Neural progenitor cell (in vitro differentiated cells): ENCODE results near the gene TMEM45B. TPM values are rescaled to one million over a fixed set of nuclear protein-coding genes. Genes with fewer than 3 reads are reported as not detected.
A peak's percentile ranks its signal among the peaks of the same experiment; 100 is the strongest.

Source experiments
- DNase-seq: peaks from one replicate; pipeline ENCODE4 v3.0.0-alpha.2; 2016; ENCODE audit warnings: low spot score
- H2AFZ ChIP-seq: fragments of 200-600 bp; sonication (generic); replicated peaks from 2 replicates; pipeline ENCODE4 v1.6.1; 2016; ENCODE audit warnings: antibody characterized with exemption
- H3F3A ChIP-seq: fragments of 200-600 bp; sonication (generic); 2 replicates; pipeline ENCODE4 v1.6.1; 2016; ENCODE audit warnings: antibody characterized with exemption, low read depth
- H3K27ac ChIP-seq: fragments of 200-600 bp; sonication (generic); 2 replicates; pipeline ENCODE4 v1.5.1; 2016; ENCODE audit warnings: mild to moderate bottlenecking
- H3K27me3 ChIP-seq: fragments of 200-600 bp; sonication (generic); 2 replicates; pipeline ENCODE4 v1.6.1; 2016; ENCODE audit warnings: mild to moderate bottlenecking, moderate library complexity
- H3K36me3 ChIP-seq: fragments of 200-600 bp; sonication (generic); 2 replicates; pipeline ENCODE4 v1.5.1; 2016
- H3K4me1 ChIP-seq: fragments of 200-600 bp; sonication (generic); 2 replicates; pipeline ENCODE4 v1.6.1; 2016; ENCODE audit warnings: mixed run types
- H3K4me2 ChIP-seq: fragments of 200-600 bp; sonication (generic); 2 replicates; pipeline ENCODE4 v1.6.1; 2016
- H3K4me3 ChIP-seq: fragments of 200-600 bp; sonication (generic); 2 replicates; pipeline ENCODE4 v1.5.1; 2016
- H3K79me2 ChIP-seq: fragments of 200-600 bp; sonication (generic); 2 replicates; pipeline ENCODE4 v1.6.1; 2016; ENCODE audit warnings: low read depth
- H3K9ac ChIP-seq: fragments of 200-600 bp; sonication (generic); 2 replicates; pipeline ENCODE4 v1.6.1; 2016
- H3K9me3 ChIP-seq: fragments of 200-600 bp; sonication (generic); 2 replicates; pipeline ENCODE4 v1.5.1; 2016; ENCODE audit warnings: low read depth
- H4K20me1 ChIP-seq: fragments of 200-600 bp; sonication (generic); 2 replicates; pipeline ENCODE4 v1.6.1; 2016; ENCODE audit warnings: low read depth
- H3K27ac Mint-ChIP-seq: 3 replicates; pipeline ENCODE4 v1.8.0; 2021; ENCODE audit warnings: mixed read lengths
- H3K27me3 Mint-ChIP-seq: 2 replicates; pipeline ENCODE4 v1.8.0; 2022; ENCODE audit warnings: low read depth, mild to moderate bottlenecking, inconsistent platforms, moderate library complexity, mixed read lengths; ENCODE audit not compliant: insufficient read depth
- H3K36me3 Mint-ChIP-seq: 3 replicates; pipeline ENCODE4 v1.8.0; 2021; ENCODE audit warnings: mixed read lengths
- H3K4me1 Mint-ChIP-seq: 3 replicates; pipeline ENCODE4 v1.8.0; 2021; ENCODE audit warnings: mixed read lengths
- H3K4me3 Mint-ChIP-seq: 3 replicates; pipeline ENCODE4 v1.8.0; 2021; ENCODE audit warnings: mild to moderate bottlenecking, moderate library complexity, mixed read lengths
- H3K9me3 Mint-ChIP-seq: 3 replicates; pipeline ENCODE4 v1.8.0; 2020; ENCODE audit warnings: mixed read lengths
- EZH2 ChIP-seq: fragments of 200-600 bp; sonication (generic); IDR thresholded peaks from 2 replicates; pipeline ENCODE4 v1.6.1; 2017; ENCODE audit warnings: antibody characterized with exemption, mild to moderate bottlenecking, moderate library complexity
- EZH2phosphoT487 ChIP-seq: fragments of 200-600 bp; sonication (generic); IDR thresholded peaks from 2 replicates; pipeline ENCODE4 v1.6.1; 2017; ENCODE audit warnings: antibody characterized with exemption
- total RNA-seq: library from RNA; depleted of rRNA; stranded (reverse); fragments of >200 nt; gene quantifications from 2 replicates; pipeline ENCODE4 v1.2.3, GENCODE V29; 2015; ENCODE audit warnings: low replicate concordance
- TF ChIP-seq, protein P1 (sequence below): fragments of 200-600 bp; sonication (generic); IDR thresholded peaks from 2 replicates; pipeline ENCODE4 v1.5.1; 2017; ENCODE audit warnings: antibody characterized with exemption, mild to moderate bottlenecking

TMEM45B gene
- total RNA-seq, 1 donor from 2014 or later, result not detected

DNA sequence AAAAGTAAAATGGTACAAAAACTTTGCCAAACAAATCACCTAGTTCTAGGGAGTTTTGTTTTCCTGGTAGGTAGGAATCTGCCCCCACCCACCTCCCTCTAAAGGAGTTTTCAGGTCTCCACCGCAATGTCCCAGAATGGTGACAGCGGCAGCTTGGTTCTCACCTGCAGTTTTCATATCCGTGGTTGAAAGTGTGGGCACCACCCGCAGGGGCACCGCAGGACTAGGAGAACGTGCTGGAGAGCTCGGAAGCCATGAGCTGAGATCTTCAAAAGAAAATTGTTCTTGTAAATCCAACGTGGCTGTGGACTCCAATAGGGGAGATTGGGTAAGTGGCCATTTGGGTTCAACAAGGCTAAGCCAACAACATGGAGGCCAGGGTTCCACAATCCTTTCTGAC lies 68.9 kb downstream of the TMEM45B start:
- Mint-ChIP-seq H3K27me3 (no peaks in the 10 kb centered on the region), H3K9me3 (no peaks in the 10 kb centered on the region), H3K27ac (no peak overlapping the region), H3K4me1 (no peaks in the 10 kb centered on the region), H3K36me3 (peaks cover 53% of the 10 kb centered on the region), H3K4me3 (no peak overlapping the region)
- Histone ChIP-seq H3K36me3 (peaks cover 13% of the 10 kb centered on the region), H2AFZ (no peak overlapping the region), H3K79me2 (no peaks in the 10 kb centered on the region), H3K4me3 (no peak overlapping the region), H3K27ac (no peak overlapping the region), H3K4me2 (no peak overlapping the region), H4K20me1 (peaks cover 3% of the 10 kb centered on the region), H3K4me1 (no peaks in the 10 kb centered on the region), H3K27me3 (no peaks in the 10 kb centered on the region), H3K9ac (no peak overlapping the region), H3K9me3 (no peaks in the 10 kb centered on the region), H3F3A (no peaks in the 10 kb centered on the region)
- DNase-seq, result no peak
- TF ChIP-seq EZH2 (no peak), EZH2phosphoT487 (no peak)
- TF ChIP-seq, protein P1, sequence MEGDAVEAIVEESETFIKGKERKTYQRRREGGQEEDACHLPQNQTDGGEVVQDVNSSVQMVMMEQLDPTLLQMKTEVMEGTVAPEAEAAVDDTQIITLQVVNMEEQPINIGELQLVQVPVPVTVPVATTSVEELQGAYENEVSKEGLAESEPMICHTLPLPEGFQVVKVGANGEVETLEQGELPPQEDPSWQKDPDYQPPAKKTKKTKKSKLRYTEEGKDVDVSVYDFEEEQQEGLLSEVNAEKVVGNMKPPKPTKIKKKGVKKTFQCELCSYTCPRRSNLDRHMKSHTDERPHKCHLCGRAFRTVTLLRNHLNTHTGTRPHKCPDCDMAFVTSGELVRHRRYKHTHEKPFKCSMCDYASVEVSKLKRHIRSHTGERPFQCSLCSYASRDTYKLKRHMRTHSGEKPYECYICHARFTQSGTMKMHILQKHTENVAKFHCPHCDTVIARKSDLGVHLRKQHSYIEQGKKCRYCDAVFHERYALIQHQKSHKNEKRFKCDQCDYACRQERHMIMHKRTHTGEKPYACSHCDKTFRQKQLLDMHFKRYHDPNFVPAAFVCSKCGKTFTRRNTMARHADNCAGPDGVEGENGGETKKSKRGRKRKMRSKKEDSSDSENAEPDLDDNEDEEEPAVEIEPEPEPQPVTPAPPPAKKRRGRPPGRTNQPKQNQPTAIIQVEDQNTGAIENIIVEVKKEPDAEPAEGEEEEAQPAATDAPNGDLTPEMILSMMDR, result no peak

DNA sequence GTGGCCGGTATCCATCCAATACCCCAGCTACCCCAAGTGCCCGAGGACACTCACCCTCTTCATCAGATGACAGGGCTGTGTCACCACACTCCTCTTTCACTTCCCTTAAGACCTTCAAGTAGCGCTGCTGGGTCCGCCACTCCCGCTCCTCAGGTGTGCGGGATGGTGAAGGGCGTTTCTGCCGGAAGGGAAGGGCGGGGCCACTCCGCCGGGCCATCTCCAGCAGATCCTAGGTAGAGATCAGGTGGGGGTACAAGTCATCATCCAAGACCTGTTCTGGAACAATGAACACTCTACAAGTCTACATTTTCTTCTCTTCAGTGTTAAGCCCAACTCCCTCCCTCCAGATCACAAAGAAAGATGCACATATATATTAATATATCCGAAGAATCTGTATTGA lies 69.7 kb downstream of the TMEM45B start:
- peaks cover 51% of the 10 kb centered on the region for H3K36me3 Mint-ChIP-seq
- Histone ChIP-seq H3F3A (no peaks in the 10 kb centered on the region), H4K20me1 (peaks cover 3% of the 10 kb centered on the region), H3K4me1 (no peaks in the 10 kb centered on the region), H3K27me3 (no peaks in the 10 kb centered on the region), H3K79me2 (no peaks in the 10 kb centered on the region), H3K9ac (no peak overlapping the region), H3K36me3 (peaks cover 13% of the 10 kb centered on the region), H3K9me3 (no peaks in the 10 kb centered on the region), H3K4me3 (no peak overlapping the region), H2AFZ (no peak overlapping the region), H3K4me2 (no peak overlapping the region), H3K27ac (no peak overlapping the region)
- H3K27me3 Mint-ChIP-seq, result no peaks in the 10 kb centered on the region
- no peaks in the 10 kb centered on the region for H3K9me3 Mint-ChIP-seq
- H3K4me1 Mint-ChIP-seq, result no peaks in the 10 kb centered on the region
- no peak overlapping the region for H3K4me3 Mint-ChIP-seq
- no peak overlapping the region for H3K27ac Mint-ChIP-seq
- TF ChIP-seq, protein P1, result no peak
- TF ChIP-seq EZH2phosphoT487 (no peak), EZH2 (no peak)
- DNase-seq, result no peak

DNA sequence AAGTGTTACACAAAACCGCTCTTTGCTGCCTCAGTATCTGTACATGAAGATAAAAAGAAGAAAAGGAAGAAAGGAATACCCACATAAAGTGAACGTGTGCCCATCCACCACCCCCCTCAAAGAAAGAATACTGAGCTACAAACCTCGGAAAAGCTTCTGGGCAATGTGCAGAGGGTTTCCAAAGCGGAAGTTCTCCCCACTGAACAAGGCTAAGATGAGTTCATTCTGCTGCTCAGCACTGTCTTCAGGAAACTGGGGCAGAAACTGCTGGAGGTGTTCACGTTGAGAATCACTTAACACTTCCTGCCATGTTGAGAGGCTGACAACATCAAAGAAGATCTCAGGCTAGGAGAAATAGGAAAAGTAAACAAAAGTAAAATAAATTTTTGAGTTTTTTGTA lies 72.8 kb downstream of the TMEM45B start:
- no peaks in the 10 kb centered on the region for H3K4me1 ChIP-seq
- H3K9me3 ChIP-seq, result no peaks in the 10 kb centered on the region
- Mint-ChIP-seq H3K4me1 (no peaks in the 10 kb centered on the region), H3K27ac (no peak overlapping the region), H3K36me3 (peaks cover 41% of the 10 kb centered on the region), H3K4me3 (no peak overlapping the region), H3K9me3 (no peaks in the 10 kb centered on the region), H3K27me3 (no peaks in the 10 kb centered on the region)
- H3K4me3 ChIP-seq, result no peak overlapping the region
- no peak overlapping the region for H3K4me2 ChIP-seq
- peaks cover 26% of the 10 kb centered on the region for H3K79me2 ChIP-seq
- H3K27me3 ChIP-seq, result no peaks in the 10 kb centered on the region
- no peak overlapping the region for H3K9ac ChIP-seq
- no peak overlapping the region for H3K27ac ChIP-seq
- no peak overlapping the region for H2AFZ ChIP-seq
- no peaks in the 10 kb centered on the region for H3F3A ChIP-seq
- peaks cover 21% of the 10 kb centered on the region for H4K20me1 ChIP-seq
- no peak for TF ChIP-seq EZH2phosphoT487
- peaks cover 7% of the 10 kb centered on the region for H3K36me3 ChIP-seq
- DNase-seq, result no peak

DNA sequence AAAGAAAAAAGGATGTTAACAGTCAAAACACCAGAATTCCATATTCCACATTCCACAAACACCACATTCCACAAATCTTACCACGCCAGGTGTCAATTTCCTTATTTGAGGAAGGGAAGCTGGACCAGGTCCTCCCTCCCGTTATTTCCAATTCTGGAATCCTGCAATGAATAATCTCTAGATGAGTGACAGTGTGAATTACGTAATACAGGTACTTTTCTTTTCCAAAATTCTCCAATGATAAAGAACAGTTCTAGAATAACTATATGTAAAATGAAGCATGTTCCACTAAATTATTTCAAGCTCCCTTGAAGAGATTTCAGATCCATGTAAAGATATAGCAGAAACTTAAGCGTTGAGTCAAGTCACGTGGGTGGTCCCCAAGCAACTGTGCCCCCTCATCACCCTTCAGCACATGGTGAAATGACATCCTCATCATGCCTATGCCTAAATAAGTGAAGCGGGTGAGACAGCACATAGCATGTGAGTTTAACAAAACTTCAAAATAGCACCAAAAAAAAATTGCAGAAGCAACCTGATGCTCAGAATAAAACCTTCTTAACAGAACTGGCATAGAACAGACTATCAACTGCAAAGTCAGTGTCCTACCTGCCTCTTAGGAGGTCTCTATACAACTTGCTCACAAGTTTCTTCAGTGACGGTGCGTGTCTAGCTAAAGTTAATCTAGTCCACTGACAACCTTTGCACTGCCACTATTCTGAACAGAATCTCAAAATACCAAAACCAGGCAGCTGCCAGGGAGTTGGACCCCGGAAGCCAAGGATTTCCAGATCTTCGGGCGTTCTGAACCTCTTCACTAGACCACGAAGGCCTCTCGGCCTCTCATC lies 78.9 kb downstream of the TMEM45B start:
- H3K27ac ChIP-seq, result no peak overlapping the region
- H4K20me1 ChIP-seq, result peaks cover 35% of the 10 kb centered on the region
- peak overlapping the region; percentile 92 for H3K4me2 ChIP-seq
- H3F3A ChIP-seq, result peaks cover 9% of the 10 kb centered on the region
- TF ChIP-seq EZH2, result no peak
- TF ChIP-seq, protein P1, result no peak
- TF ChIP-seq EZH2phosphoT487, result no peak
- H3K27ac Mint-ChIP-seq, result no peak overlapping the region
- H3K27me3 Mint-ChIP-seq, result no peaks in the 10 kb centered on the region
- H2AFZ ChIP-seq, result peak overlapping the region; percentile 100
- H3K36me3 Mint-ChIP-seq, result peaks cover 16% of the 10 kb centered on the region
- peak overlapping the region; percentile 74 for H3K9ac ChIP-seq
- H3K9me3 ChIP-seq, result no peaks in the 10 kb centered on the region
- H3K4me3 ChIP-seq, result peak overlapping the region; percentile 100
- no peak for DNase-seq
- H3K9me3 Mint-ChIP-seq, result no peaks in the 10 kb centered on the region
- peaks cover 19% of the 10 kb centered on the region for H3K4me1 ChIP-seq
- peaks cover 43% of the 10 kb centered on the region for H3K79me2 ChIP-seq
- H3K4me3 Mint-ChIP-seq, result peak overlapping the region; percentile 95
- peaks cover 15% of the 10 kb centered on the region for H3K4me1 Mint-ChIP-seq
- H3K27me3 ChIP-seq, result no peaks in the 10 kb centered on the region
- H3K36me3 ChIP-seq, result no peaks in the 10 kb centered on the region
